GM18505 (cell line): Measurements from ENCODE around the gene ATAD2B.
"Not testable (repeated sequence)": the region's sequence is repeated elsewhere in the genome, so short reads cannot be mapped to it uniquely, and the experiment has no call there.

Source experiments
- ATAC-seq: cut with Tn5 transposase; IDR thresholded peaks from one replicate; pipeline ENCODE4 v1.9.1; 2021; ENCODE audit not compliant: unreplicated experiment
- POLR2A ChIP-seq: IDR thresholded peaks from 4 replicates; pipeline ENCODE4 v1.6.1; 2011; ENCODE audit warnings: borderline replicate concordance; ENCODE audit not compliant: insufficient read depth, insufficient read length; ENCODE audit errors: extremely low read depth

The ATAD2B gene

GRCh38 chr2:23751747-23752265, 175.1 kb downstream of the ATAD2B start:
- no peak for ATAC-seq
- no peak for TF ChIP-seq POLR2A

- no peak for TF ChIP-seq POLR2A
- ATAC-seq, result no peak
These were observed 180.6 kb downstream of the ATAD2B start for GRCh38 chr2:23746141-23746863.

GRCh38 chr2:23745726-23746105, 181.2 kb downstream of the ATAD2B start:
- no peak for TF ChIP-seq POLR2A
- ATAC-seq, result no peak

GRCh38 chr2:23745068-23745725, 181.7 kb downstream of the ATAD2B start:
- TF ChIP-seq POLR2A, result no peak
- ATAC-seq, result no peak

- ATAC-seq, result not testable (repeated sequence)
These were observed 190.1 kb downstream of the ATAD2B start for GRCh38 chr2:23736783-23737182.

- no peak for ATAC-seq
- no peak for TF ChIP-seq POLR2A
These were observed 192.5 kb downstream of the ATAD2B start for GRCh38 chr2:23734416-23734815.

- ATAC-seq, result not testable (repeated sequence)
These were observed 203.9 kb downstream of the ATAD2B start for GRCh38 chr2:23723029-23723428.

- no peak for TF ChIP-seq POLR2A
- no peak for ATAC-seq
These were observed 204.7 kb downstream of the ATAD2B start for GRCh38 chr2:23722255-23722654.

GRCh38 chr2:23721454-23721826, 205.5 kb downstream of the ATAD2B start:
- TF ChIP-seq POLR2A, result no peak
- ATAC-seq, result no peak

- no peak for ATAC-seq
- TF ChIP-seq POLR2A, result no peak
These were observed 206.0 kb downstream of the ATAD2B start for GRCh38 chr2:23720705-23721453.

- no peak for ATAC-seq
- TF ChIP-seq POLR2A, result no peak
These were observed 207.2 kb downstream of the ATAD2B start for GRCh38 chr2:23719716-23720115.

GRCh38 chr2:23718931-23719700, 207.8 kb downstream of the ATAD2B start:
- ATAC-seq, result no peak
- TF ChIP-seq POLR2A, result no peak

- no peak for ATAC-seq
- TF ChIP-seq POLR2A, result no peak
These were observed 213.6 kb downstream of the ATAD2B start for GRCh38 chr2:23713351-23713750.
